SK-N-MC (cell line): Measurements from ENCODE around the gene SELENOS.

Experiments
- DNase-seq: peaks from one replicate; pipeline ENCODE4 v3.0.0-alpha.2; 2011; ENCODE audit warnings: low read depth, low spot score
- H3K27ac ChIP-seq: fragments of 200-600 bp; sonication (generic); 2 replicates; pipeline ENCODE4 v1.5.1; 2016; ENCODE audit warnings: mixed run types
- H3K36me3 ChIP-seq: fragments of 200-600 bp; sonication (generic); 2 replicates; pipeline ENCODE4 v1.6.1; 2017; ENCODE audit warnings: antibody characterized with exemption, low read length, mixed read lengths; ENCODE audit not compliant: insufficient read depth
- H3K4me3 ChIP-seq: fragments of 200-600 bp; sonication (generic); 2 replicates; pipeline ENCODE4 v1.5.1; 2016
- H3K9ac ChIP-seq: fragments of 200-600 bp; sonication (generic); 2 replicates; pipeline ENCODE4 v1.8.0; 2017; ENCODE audit warnings: mixed run types, mixed read lengths; ENCODE audit not compliant: insufficient read length
- H3K9me3 ChIP-seq: fragments of 200-600 bp; sonication (generic); 2 replicates; pipeline ENCODE4 v1.6.1; 2017; ENCODE audit warnings: low read depth, mild to moderate bottlenecking, antibody characterized with exemption, low read length, moderate library complexity, mixed read lengths
- EZH2 ChIP-seq: fragments of 200-600 bp; sonication (generic); IDR thresholded peaks from one replicate; pipeline ENCODE4 v1.6.1; 2017; ENCODE audit warnings: antibody characterized with exemption
- FOXP2 ChIP-seq: optimal IDR thresholded peaks from 2 replicates; pipeline ENCODE3; 2011; ENCODE audit warnings: mild to moderate bottlenecking, moderate library complexity; ENCODE audit not compliant: insufficient read depth; ENCODE audit errors: extremely low read length, control extremely low read depth
- POLR2AphosphoS5 ChIP-seq: IDR thresholded peaks from 2 replicates; pipeline ENCODE4 v1.6.1; 2012; ENCODE audit warnings: mild to moderate bottlenecking, low read depth, low read length, borderline replicate concordance

Gene SELENOS

DNA sequence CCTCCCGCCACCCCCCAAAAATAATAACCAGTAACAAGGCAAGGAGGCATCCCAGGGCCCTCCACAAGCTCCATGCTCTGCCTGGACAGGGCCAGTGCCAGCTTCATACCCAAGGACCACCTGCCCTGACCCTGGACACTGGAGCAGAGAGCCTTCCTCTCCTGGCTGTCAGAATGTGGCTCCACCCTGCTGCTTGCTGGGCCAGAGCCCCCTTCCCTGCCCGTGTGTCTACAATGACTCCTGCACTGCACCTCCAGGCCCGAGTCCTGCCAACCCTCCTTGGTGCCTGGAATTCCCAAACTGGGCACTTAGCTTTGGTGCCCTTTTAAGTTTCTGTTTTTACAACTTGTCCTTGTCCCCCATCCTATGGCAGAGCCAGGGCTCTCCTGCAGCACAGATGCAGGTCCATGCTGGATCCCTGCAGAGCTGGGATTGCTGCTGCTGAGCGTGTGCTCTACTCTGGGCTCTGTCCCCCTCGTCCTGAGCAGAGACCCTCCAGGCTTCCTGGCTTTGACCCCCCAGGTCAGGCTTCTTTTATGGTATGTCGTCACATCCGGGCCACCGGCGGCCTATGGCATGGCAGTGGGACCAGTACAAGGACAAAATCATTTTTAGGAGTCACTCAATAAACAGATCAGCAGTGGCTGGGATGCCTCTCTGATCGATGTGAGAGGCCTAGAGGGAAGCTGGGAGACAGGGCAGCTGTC, 29.2 kb upstream of the SELENOS start:
- Histone ChIP-seq H3K36me3 (no peaks in the 10 kb centered on the region), H3K4me3 (no peak overlapping the region), H3K9ac (no peak overlapping the region), H3K9me3 (no peaks in the 10 kb centered on the region), H3K27ac (no peak overlapping the region)
- TF ChIP-seq EZH2: no peak
- no peak for TF ChIP-seq POLR2AphosphoS5
- no peak for TF ChIP-seq FOXP2
- no peak for DNase-seq

DNA sequence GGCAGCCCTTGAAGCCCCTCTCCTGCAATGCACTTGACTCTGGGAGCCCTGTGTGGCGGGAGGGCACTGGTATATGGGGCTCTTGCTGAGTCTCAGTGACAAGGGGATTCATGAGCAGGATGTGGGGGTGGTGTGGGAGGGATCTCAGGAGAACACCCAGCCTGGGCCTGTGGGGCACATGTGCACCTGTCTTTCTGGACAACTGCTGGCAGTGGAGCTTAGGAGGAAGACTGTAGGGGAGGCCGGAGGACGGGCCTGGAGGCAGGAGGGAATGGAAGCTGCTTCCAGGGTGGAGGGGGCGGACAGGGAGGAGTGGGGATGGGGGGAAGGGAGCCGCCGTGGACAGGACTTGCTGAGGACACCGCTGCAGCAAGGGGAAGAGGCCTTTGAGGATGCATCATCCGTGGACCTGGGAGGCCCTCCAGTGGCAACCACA, 28.6 kb upstream of the SELENOS start:
- Histone ChIP-seq H3K4me3 (no peak overlapping the region), H3K9ac (no peak overlapping the region), H3K27ac (no peak overlapping the region), H3K36me3 (no peaks in the 10 kb centered on the region), H3K9me3 (no peaks in the 10 kb centered on the region)
- TF ChIP-seq POLR2AphosphoS5: no peak
- no peak for TF ChIP-seq FOXP2
- no peak for DNase-seq

DNA sequence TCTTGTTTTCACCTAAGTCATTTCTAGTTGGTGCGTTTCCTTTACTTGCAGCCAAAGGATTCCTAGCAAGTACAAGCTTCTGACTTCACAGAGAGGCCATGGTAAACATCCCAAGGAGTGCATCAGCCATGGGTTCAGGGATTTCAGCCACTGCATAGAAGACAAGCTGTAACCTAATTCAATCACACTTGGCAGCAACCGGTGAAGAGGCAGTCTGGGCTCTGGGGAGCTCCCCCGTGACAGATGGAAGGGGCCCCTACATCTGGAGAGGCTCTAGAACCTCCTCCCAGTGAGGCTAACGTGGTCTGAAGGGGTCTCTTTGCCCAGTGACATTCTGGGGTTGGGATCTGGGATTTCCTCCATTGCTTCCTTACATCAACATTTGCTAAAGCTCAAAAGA, 26.1 kb upstream of the SELENOS start:
- no peaks in the 10 kb centered on the region for H3K9me3 ChIP-seq
- H3K27ac ChIP-seq: no peak overlapping the region
- H3K9ac ChIP-seq: no peak overlapping the region
- no peak for DNase-seq
- no peaks in the 10 kb centered on the region for H3K36me3 ChIP-seq
- no peak overlapping the region for H3K4me3 ChIP-seq
- TF ChIP-seq POLR2AphosphoS5 (no peak), FOXP2 (no peak), EZH2 (no peak)

DNA sequence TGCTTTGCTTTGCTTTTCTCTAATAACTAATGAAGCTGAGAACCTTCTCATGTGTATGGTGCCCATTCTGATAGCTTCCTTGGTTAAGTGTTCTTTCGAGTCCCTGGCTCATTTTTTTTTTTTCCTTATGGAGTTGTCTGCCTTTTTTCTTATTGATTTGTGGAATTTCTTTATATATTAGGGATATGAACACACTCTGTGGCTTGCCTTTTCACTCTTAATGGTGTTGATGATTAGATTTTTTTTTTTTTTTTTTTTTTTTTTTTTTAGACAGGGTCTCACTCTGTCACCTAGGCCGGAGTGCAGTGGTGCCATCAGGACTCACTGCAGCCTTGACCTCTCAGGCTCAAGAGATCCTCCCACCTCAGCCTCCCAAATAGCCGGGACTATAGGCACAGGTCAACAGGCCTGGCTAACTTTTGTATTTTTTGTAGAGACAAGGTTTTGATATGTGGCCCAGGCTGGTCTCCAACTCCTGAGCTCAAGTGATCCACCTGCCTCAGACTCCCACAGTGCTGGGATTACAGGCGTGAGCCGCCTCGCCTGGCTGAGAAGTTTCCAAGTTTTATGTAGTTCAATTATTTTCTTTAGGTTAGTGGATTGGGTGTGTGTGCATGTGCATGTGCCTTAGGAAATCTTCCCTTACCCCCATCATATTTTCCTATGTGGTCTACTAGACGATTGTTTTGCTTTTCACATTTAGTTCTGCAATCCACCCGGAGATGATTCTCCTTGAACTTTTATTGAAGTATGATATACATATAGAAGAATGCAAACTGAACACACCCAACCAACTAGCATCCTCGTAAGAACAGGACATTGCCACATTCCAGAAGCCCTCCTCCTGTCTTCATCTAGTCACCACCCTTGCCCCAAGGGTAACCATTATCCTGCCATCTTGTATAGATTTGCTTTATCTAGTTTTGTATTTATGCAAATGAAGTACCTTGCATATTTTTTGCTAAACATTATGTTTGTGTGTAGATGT, 19.4 kb upstream of the SELENOS start:
- Histone ChIP-seq H3K9me3 (no peaks in the 10 kb centered on the region), H3K36me3 (peaks cover 12% of the 10 kb centered on the region), H3K4me3 (peak overlapping the region; percentile 96), H3K9ac (peak overlapping the region; percentile 98), H3K27ac (peak overlapping the region; percentile 73; the same call in 1 of the 2 replicates)
- no peak for DNase-seq
- no peak for TF ChIP-seq POLR2AphosphoS5

- DNase-seq: no peak
- Histone ChIP-seq H3K27ac (peak overlapping the region; percentile 73; the same call in 1 of the 2 replicates), H3K4me3 (peak overlapping the region; percentile 96), H3K36me3 (peaks cover 20% of the 10 kb centered on the region), H3K9ac (peak overlapping the region; percentile 98), H3K9me3 (no peaks in the 10 kb centered on the region)
- TF ChIP-seq FOXP2 (no peak), POLR2AphosphoS5 (no peak), EZH2 (no peak)
Measured at GRCh38 chr15:101295607-101296161, 18.4 kb upstream of the SELENOS start.

DNA sequence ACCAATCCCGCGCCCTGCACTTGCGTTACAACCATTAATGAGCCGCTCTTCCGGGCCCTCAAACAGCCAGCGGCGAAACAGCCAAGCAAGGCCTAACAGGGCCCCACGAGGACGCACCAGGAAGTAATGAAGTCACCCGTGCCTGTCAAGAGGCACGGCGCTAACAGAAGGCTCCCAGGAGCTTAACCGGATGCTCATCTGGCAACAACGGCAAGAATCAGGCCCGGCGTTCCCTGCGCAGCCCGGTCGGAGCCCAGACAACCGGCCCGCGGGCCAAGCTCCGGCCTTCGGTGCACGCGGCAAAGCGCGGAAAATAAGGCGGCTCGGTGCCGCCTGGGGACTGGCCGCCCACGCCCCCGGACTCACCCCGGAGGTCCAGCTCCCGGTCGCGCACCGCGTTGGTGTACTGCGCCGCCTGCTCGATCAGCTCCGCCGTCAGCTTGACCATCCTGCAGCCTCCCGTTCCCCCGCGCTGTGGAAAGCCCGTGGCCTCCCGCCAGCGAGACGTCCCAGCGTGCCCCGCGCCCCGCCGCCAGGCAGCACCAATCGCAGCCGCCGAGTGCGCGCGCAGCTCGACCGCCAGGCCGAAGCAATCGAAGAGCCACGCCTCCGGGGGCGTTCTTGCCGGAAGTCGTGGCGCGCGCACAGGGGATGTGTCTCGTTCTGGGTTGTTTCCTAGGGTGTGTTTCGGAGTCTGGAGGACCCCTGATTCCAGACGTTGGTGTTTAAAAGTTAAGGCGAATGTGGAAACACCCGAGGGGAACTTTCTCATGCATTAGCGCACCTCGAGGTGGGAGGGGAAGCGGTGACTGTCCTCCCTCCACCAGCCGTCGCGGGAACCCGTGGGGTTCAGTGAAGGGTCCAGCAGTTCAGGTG, 17.7 kb upstream of the SELENOS start, which contains the start of gene SNRPA1:
SNRPA1 (minus strand) TSS at position 518 of the 876 bp plus-strand sequence; CDS start at position 448, 70 bp downstream.
- no peaks in the 10 kb centered on the region for H3K9me3 ChIP-seq
- peak; percentile 55 for DNase-seq
- H3K36me3 ChIP-seq: peaks cover 25% of the 10 kb centered on the region
- peak within 1 kb of the TSS; percentile 98 for H3K9ac ChIP-seq
- H3K27ac ChIP-seq: peak within 1 kb of the TSS; percentile 91
- H3K4me3 ChIP-seq: peak within 1 kb of the TSS; percentile 96
- TF ChIP-seq EZH2 (no peak), FOXP2 (no peak), POLR2AphosphoS5 (peak; percentile 92)

GRCh38 chr15:101293122-101293521, 15.8 kb upstream of the SELENOS start:
- peaks cover 43% of the 10 kb centered on the region for H3K36me3 ChIP-seq
- H3K9ac ChIP-seq: peak overlapping the region; percentile 98
- TF ChIP-seq EZH2 (no peak), POLR2AphosphoS5 (no peak)
- DNase-seq: no peak
- H3K27ac ChIP-seq: no peak overlapping the region
- H3K4me3 ChIP-seq: peak overlapping the region; percentile 96
- H3K9me3 ChIP-seq: no peaks in the 10 kb centered on the region
